ENCODE measurements around the gene CCR6. TPM values are rescaled to one million over a fixed set of nuclear protein-coding genes. Genes with fewer than 3 reads are reported as not detected.
A peak's percentile ranks its signal among the peaks of the same experiment; 100 is the strongest.

CCR6 gene
- total and polyA plus RNA-seq, 2 of the 13 experiments (the other 11 are each of a cell fraction or from before 2014, with no cell fraction given), result 4.5 to 8.7 TPM

DNA sequence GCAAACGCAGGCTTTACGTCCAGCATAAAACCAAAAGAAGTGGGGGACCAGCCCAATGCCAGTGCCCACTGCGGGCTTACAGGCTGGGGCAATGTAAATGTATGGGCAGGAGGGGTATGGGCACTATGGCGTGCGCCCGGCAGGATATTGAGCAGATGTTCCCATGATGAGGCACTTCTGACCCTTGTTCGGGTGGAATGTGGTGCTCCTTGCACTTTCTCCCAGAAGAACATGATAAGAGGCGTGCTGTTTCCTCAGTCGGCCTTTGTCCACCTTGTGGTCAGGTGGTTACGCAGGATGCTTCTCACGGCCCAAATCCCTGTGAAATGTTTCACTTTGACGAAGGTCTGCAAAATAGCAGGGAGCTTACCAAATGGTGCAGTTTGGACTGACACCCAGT, 39.7 kb downstream of the CCR6 start (continued):
- TF ChIP-seq TEAD3 (CRISPR knock-in tag; optimal IDR thresholded peaks at IDR 0.05; ENCODE audit: borderline replicate concordance), result peak; percentile 78
- no peak for TF ChIP-seq PLRG1 (conservative IDR thresholded peaks at IDR 0.05)
- TF ChIP-seq, protein P1, sequence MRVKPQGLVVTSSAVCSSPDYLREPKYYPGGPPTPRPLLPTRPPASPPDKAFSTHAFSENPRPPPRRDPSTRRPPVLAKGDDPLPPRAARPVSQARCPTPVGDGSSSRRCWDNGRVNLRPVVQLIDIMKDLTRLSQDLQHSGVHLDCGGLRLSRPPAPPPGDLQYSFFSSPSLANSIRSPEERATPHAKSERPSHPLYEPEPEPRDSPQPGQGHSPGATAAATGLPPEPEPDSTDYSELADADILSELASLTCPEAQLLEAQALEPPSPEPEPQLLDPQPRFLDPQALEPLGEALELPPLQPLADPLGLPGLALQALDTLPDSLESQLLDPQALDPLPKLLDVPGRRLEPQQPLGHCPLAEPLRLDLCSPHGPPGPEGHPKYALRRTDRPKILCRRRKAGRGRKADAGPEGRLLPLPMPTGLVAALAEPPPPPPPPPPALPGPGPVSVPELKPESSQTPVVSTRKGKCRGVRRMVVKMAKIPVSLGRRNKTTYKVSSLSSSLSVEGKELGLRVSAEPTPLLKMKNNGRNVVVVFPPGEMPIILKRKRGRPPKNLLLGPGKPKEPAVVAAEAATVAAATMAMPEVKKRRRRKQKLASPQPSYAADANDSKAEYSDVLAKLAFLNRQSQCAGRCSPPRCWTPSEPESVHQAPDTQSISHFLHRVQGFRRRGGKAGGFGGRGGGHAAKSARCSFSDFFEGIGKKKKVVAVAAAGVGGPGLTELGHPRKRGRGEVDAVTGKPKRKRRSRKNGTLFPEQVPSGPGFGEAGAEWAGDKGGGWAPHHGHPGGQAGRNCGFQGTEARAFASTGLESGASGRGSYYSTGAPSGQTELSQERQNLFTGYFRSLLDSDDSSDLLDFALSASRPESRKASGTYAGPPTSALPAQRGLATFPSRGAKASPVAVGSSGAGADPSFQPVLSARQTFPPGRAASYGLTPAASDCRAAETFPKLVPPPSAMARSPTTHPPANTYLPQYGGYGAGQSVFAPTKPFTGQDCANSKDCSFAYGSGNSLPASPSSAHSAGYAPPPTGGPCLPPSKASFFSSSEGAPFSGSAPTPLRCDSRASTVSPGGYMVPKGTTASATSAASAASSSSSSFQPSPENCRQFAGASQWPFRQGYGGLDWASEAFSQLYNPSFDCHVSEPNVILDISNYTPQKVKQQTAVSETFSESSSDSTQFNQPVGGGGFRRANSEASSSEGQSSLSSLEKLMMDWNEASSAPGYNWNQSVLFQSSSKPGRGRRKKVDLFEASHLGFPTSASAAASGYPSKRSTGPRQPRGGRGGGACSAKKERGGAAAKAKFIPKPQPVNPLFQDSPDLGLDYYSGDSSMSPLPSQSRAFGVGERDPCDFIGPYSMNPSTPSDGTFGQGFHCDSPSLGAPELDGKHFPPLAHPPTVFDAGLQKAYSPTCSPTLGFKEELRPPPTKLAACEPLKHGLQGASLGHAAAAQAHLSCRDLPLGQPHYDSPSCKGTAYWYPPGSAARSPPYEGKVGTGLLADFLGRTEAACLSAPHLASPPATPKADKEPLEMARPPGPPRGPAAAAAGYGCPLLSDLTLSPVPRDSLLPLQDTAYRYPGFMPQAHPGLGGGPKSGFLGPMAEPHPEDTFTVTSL (CRISPR knock-in tag; IDR thresholded peaks at IDR 0.05; ENCODE audit: borderline replicate concordance), result 0 out of 2 replicates have a peak, but pooled peaks have one; percentile 19
- TF ChIP-seq ZBTB40 (IDR thresholded peaks at IDR 0.05), result no peak
- no peak for TF ChIP-seq ZBTB40 (CRISPR knock-in tag; IDR thresholded peaks at IDR 0.05)
- no peak for TF ChIP-seq ZNF337 (CRISPR knock-in tag; IDR thresholded peaks at IDR 0.05; ENCODE audit: borderline replicate concordance, low read depth)
- no peak for TF ChIP-seq ZBTB37 (CRISPR knock-in tag; IDR thresholded peaks at IDR 0.05)
- 0 out of 2 replicates have a peak, but pooled peaks have one; percentile 27 for TF ChIP-seq ZC3H13 (CRISPR knock-in tag; IDR thresholded peaks at IDR 0.05)
- no peak for TF ChIP-seq ZNF577 (CRISPR knock-in tag; IDR thresholded peaks at IDR 0.05; ENCODE audit: borderline replicate concordance, low read depth)
- TF ChIP-seq IRF9 (CRISPR knock-in tag; IDR thresholded peaks at IDR 0.05; ENCODE audit: borderline replicate concordance), result 0 out of 2 replicates have a peak, but pooled peaks have one; percentile 11

All from HepG2 (cell line).